ENCODE data around the gene JCHAIN. TPM values are rescaled to one million over a fixed set of nuclear protein-coding genes. Genes with fewer than 3 reads are reported as not detected.

JCHAIN gene
- total and polyA plus RNA-seq, 2 of the 13 experiments (the other 11 are each of a cell fraction or from before 2014, with no cell fraction given), result not detected

- TF ChIP-seq RFXAP (CRISPR knock-in tag; IDR thresholded peaks at IDR 0.05; ENCODE audit: borderline replicate concordance), result no peak
- TF ChIP-seq SNAI1 (CRISPR knock-in tag; IDR thresholded peaks at IDR 0.05; ENCODE audit: borderline replicate concordance), result no peak
- no peak for TF ChIP-seq SMYD3 (CRISPR knock-in tag; IDR thresholded peaks at IDR 0.05)
- TF ChIP-seq SETDB1 (CRISPR knock-in tag; IDR thresholded peaks at IDR 0.05; ENCODE audit: borderline replicate concordance), result no peak
- TF ChIP-seq ZNF616 (CRISPR knock-in tag; IDR thresholded peaks at IDR 0.05; ENCODE audit: low read depth), result no peak; the same call in 1 of the 2 replicates
- TF ChIP-seq ZGPAT (CRISPR knock-in tag; IDR thresholded peaks at IDR 0.05), result no peak
- no peak for TF ChIP-seq ZSCAN29 (CRISPR knock-in tag; conservative IDR thresholded peaks at IDR 0.05)
- peak; percentile 49; the same call in 1 of the 2 replicates for TF ChIP-seq ZNF567 (CRISPR knock-in tag; IDR thresholded peaks at IDR 0.05; ENCODE audit: borderline replicate concordance)
- TF ChIP-seq HOXD1 (CRISPR knock-in tag; IDR thresholded peaks at IDR 0.05), result no peak
- no peak for TF ChIP-seq ERF (CRISPR knock-in tag; IDR thresholded peaks at IDR 0.05)
- TF ChIP-seq MAFK (conservative IDR thresholded peaks at IDR 0.05 in 1 of 2, IDR thresholded peaks at IDR 0.05 in 1 of 2; ENCODE audit: low read length in 2 of 2), result no peak
- TF ChIP-seq ATF5 (CRISPR knock-in tag; IDR thresholded peaks at IDR 0.05; ENCODE audit: low read depth), result no peak
- TF ChIP-seq TAF1 (CRISPR knock-in tag; IDR thresholded peaks at IDR 0.05), result peak; percentile 58; the same call in 1 of the 2 replicates
- no peak for TF ChIP-seq ZNF709 (CRISPR knock-in tag; IDR thresholded peaks at IDR 0.05)
- TF ChIP-seq ONECUT2 (CRISPR knock-in tag; IDR thresholded peaks at IDR 0.05), result no peak
- TF ChIP-seq ZNF3 (CRISPR knock-in tag; IDR thresholded peaks at IDR 0.05), result no peak
- no peak for TF ChIP-seq EZH2 (conservative IDR thresholded peaks at IDR 0.05; ENCODE audit: low read depth, low read length)
- TF ChIP-seq GFI1 (CRISPR knock-in tag; IDR thresholded peaks at IDR 0.05; ENCODE audit: borderline replicate concordance), result no peak; the same call in 1 of the 2 replicates
- TF ChIP-seq CBX1 (IDR thresholded peaks at IDR 0.05; ENCODE audit: low read depth), result peak; percentile 76
- TF ChIP-seq THAP11 (CRISPR knock-in tag; IDR thresholded peaks at IDR 0.05), result 0 out of 2 replicates have a peak, but pooled peaks have one; percentile 36
- no peak for TF ChIP-seq ZNF18 (CRISPR knock-in tag; IDR thresholded peaks at IDR 0.05; ENCODE audit: insufficient replicate concordance)
- no peak for TF ChIP-seq ZNF354B (CRISPR knock-in tag; IDR thresholded peaks at IDR 0.05)
- no peak for TF ChIP-seq PAX8 (CRISPR knock-in tag; IDR thresholded peaks at IDR 0.05; ENCODE audit: borderline replicate concordance)
- no peak for TF ChIP-seq ZNF790 (CRISPR knock-in tag; IDR thresholded peaks at IDR 0.05; ENCODE audit: borderline replicate concordance)
- TF ChIP-seq ZNF224 (CRISPR knock-in tag; IDR thresholded peaks at IDR 0.05), result no peak
- TF ChIP-seq GZF1 (CRISPR knock-in tag; IDR thresholded peaks at IDR 0.05), result no peak
- TF ChIP-seq KLF13 (CRISPR knock-in tag; IDR thresholded peaks at IDR 0.05), result no peak
- no peak for TF ChIP-seq ZBTB7B (CRISPR knock-in tag; IDR thresholded peaks at IDR 0.05)
- TF ChIP-seq ZNF615 (CRISPR knock-in tag; IDR thresholded peaks at IDR 0.05; ENCODE audit: borderline replicate concordance), result no peak
- no peak for TF ChIP-seq HNRNPL (IDR thresholded peaks at IDR 0.05; ENCODE audit: low read depth, low read length)
Measured at GRCh38 chr4:70704215-70704930, 38.1 kb upstream of the JCHAIN start (continued).
